Choroid plexus epithelial cell (primary cell): Measurements from ENCODE around the gene CTBP2.

Experiments used
- DNase-seq: peaks from one replicate; pipeline ENCODE4 v3.0.0-alpha.2; 2010; ENCODE audit warnings: low read depth
- H3K4me3 ChIP-seq: 2 replicates; pipeline ENCODE4 v1.5.1; 2011; ENCODE audit warnings: low read depth, mild to moderate bottlenecking, control low read depth, low read length, moderate library complexity
- TF ChIP-seq, protein P1 (sequence below): conservative IDR thresholded peaks from 2 replicates; pipeline ENCODE4 v1.5.1; 2011; ENCODE audit warnings: low read depth, mild to moderate bottlenecking, control low read depth, inconsistent platforms, low read length, moderate library complexity

The CTBP2 gene

DNA sequence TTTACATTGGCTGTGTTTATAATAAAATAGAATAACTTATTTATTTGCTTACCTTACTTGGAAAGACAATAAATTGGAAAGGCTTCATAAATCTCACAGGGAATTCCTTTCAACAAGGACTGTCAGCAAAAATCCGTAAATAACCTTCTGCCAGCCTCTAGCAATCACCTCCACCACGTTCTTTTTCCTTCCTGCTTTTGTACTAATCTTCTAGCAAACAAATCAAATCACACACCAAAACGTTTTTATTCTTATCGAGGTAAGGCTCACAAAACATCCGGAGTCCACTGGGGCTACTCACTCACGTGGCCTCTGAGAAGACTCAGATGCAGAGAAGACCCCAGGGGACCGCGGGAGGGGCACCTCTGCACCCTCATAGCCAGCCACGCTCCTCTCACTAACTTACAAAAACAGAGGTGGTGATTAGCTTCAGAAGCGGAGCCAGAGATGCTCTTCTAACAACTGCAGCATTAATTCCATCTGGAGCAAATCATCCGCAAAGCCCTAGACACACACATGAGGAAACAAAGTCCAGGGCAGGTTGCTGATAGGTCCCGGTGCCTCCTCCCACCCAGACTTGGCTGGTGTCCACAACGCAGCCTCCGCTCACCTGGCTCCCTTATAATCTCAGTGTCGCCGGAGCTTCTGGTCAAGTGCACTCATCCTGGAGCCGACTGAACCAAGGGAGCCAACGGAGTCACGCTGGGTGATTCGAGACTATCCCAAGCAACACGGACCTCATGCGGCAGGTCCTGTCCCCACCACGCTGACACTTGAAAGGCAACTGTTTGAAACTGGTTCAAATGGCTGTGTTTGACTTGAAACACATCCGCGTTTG, 22.5 kb downstream of the CTBP2 start:
- no peak for DNase-seq
- TF ChIP-seq, protein P1, sequence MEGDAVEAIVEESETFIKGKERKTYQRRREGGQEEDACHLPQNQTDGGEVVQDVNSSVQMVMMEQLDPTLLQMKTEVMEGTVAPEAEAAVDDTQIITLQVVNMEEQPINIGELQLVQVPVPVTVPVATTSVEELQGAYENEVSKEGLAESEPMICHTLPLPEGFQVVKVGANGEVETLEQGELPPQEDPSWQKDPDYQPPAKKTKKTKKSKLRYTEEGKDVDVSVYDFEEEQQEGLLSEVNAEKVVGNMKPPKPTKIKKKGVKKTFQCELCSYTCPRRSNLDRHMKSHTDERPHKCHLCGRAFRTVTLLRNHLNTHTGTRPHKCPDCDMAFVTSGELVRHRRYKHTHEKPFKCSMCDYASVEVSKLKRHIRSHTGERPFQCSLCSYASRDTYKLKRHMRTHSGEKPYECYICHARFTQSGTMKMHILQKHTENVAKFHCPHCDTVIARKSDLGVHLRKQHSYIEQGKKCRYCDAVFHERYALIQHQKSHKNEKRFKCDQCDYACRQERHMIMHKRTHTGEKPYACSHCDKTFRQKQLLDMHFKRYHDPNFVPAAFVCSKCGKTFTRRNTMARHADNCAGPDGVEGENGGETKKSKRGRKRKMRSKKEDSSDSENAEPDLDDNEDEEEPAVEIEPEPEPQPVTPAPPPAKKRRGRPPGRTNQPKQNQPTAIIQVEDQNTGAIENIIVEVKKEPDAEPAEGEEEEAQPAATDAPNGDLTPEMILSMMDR = no peak
- H3K4me3 ChIP-seq = no peak overlapping the region

DNA sequence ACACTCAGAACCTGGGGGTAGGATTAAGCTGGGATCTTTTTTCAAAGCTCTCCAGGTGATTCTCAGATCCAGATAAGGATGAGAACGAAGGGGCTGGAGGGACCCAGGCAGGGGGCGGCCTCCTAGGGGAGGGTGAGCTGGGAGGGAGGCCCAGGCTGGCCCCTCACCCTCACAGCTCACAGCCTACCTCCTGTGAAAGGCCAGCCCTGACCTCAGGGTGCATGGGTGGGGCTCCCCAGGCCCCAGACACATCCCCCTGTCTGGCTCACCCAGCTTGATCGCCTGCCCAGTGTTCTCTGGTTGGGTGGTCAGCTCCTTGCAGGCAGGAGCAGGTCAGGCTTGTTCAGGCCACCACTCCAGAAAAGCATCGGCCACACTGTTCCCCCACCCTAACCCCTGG, 24.3 kb downstream of the CTBP2 start:
- DNase-seq = no peak
- H3K4me3 ChIP-seq = no peak overlapping the region
- TF ChIP-seq, protein P1 = no peak

DNA sequence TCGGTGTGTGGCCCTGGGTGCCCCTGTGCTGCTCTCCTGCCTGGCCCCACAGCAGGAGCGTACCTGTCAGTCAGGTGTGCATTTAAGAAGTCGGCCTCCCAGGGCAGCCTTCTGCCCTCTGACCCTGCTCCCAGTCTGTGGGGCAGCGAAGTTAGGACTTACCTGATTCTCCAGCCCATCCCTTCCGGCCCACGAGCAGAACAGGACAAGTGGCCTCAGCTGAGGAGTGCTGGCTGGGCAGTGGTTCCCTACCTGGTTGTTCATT, 24.7 kb downstream of the CTBP2 start:
- TF ChIP-seq, protein P1 = no peak
- no peak for DNase-seq
- no peak overlapping the region for H3K4me3 ChIP-seq

DNA sequence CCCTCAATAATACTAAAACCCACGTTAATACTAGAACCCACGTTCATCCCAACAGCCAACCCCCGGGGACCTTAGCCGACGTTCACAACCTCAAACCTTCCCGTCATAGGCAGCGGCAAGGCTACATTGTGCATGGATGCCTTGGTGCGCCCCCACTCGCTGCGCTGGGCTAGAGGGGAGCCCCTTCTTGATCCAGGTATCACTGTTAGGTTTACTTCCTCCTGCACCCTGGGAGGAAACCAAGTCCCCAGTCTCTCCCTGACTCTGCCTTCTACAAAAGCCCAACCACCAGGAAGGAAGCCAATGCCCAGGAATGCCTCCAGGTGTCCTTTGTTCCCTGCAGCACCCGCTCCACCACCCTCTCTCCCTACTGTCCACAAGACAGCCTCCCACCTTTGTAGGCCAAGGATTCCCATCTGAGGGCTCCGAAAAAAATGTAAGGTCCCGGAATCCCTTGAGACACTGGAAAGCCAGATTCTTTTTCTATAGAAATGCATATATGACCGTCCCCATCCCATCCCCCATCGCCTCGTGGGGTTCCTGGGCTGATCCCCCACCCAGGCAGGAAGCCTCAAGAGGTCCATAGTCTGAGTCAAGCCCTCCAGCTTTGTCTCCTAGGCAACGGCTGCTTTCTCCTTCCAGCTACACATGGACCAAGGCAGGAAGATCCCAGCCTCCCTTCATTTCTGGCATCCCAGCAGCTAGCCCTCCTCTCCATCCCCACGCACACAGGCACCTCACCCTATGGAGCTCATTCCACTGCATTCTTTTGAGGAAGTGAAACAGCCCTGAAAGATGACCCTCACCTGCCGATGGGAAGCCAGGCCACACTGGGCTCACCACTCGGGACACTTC, 25.2 kb downstream of the CTBP2 start:
- TF ChIP-seq, protein P1 = no peak
- DNase-seq = no peak
- no peak overlapping the region for H3K4me3 ChIP-seq

DNA sequence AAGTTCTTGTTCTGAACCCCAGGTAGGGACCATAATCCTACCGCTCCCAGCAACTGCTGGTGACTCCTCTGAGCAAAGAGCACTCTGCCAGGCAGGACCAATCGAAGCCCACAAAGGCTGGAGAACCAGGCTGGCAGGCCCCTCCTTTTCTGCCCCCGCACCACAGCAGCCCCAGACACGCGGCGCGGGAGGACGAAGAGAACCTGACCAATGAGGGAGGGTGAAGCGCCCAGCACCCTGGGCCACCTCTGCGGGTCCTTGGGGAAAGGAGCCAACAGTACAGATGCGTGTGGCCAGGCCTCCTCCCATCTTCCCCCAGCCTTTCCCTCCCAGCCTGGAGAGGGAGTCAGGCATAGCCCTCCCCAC, 25.9 kb downstream of the CTBP2 start:
- H3K4me3 ChIP-seq = no peak overlapping the region
- no peak for DNase-seq
- TF ChIP-seq, protein P1 = no peak

DNA sequence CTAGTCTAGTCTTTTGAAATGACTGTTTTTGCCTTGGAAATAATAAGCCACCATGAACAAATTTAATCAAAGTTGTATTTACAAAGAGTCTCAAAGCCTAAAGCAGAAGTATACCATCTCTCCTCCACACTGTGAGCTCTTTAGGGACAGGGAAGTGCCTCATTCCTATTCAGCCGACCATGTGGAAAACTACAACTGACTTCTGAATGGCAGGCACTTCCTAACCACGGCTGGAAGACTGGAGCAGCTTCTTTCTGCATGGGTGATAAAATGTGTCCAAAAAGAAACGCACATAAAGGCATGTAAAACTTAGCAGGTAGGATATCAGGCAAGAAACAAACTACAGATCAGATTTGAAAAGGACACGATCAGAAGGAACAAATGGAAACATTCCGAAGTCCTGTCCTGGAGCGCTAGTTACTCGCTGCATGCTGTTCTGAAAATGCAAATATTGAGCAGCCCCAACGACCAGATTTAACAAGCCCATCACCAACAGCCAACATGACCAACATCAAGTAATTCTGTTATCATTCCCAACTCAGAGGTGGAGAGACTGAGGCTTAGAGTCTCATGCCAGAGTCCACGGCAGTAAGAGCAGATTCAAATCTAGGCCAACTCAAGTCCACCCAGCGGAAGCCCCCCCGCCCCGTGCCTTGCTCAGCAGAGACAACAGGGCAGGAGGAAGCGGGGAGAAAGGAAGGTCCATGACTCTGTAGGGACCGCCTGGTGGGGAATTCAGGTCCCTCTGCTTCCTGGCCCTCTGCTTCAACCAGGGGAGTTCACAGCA, 26.5 kb downstream of the CTBP2 start:
- DNase-seq = no peak
- no peak overlapping the region for H3K4me3 ChIP-seq
- TF ChIP-seq, protein P1 = no peak
